ENCODE measurements around the gene CHCHD3.

The CHCHD3 gene

DNA sequence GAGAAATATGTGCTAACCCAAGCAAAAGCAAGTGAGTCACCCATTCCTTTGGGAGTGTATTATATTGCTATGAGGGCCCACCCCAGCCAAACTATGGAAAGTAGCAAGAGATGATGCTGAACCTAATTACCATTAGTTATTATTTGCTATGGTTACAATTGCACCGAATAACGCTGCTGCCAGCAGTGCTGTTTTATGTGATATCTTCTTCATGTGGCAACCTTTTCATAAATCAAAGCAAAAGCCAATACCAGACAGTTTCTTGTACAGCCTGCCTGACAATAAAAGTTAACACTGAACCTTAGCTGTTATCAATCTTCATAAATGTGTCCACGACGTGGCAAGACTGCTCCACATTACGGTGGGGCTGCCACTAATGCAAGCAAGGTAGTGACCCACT is 263.9 kb downstream of the CHCHD3 start:
- DNase-seq (ENCODE audit: extremely low read depth, low read depth) = no peak
- no peak for TF ChIP-seq CTCF (IDR thresholded peaks at IDR 0.05; ENCODE audit: low read depth, low read length)

DNA sequence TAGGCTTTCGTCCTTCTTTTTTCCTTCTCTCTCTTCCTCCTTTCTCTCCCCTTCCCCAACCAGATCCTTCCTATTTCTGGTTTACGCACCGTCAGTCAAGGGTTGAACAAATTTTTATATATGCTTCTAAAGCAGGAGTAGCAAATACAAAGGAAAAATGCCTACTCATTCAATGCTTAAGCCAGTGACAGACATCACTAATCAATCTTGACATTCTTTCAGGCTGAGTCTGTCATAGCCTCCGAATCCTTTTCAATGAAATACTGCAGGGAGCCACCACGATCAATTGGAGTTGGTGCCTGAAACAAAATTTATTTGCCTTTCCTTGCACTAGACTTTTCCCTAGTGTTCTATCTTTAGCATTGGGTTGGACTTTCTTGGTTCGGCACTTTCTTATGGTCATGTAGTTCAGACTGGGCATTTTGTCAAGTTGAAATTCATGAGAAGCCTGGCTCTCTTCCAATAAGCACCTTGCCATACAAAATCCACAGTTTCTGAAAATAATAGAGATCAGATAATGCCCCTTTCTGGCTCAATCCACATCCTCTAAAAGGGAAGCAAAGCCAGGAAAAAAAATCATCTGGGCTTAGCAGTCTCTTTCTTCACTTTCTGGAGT is 266.1 kb downstream of the CHCHD3 start:
- no peak for TF ChIP-seq CTCF (IDR thresholded peaks at IDR 0.05; ENCODE audit: low read depth, low read length)
- DNase-seq (ENCODE audit: extremely low read depth, low read depth) = no peak

DNA sequence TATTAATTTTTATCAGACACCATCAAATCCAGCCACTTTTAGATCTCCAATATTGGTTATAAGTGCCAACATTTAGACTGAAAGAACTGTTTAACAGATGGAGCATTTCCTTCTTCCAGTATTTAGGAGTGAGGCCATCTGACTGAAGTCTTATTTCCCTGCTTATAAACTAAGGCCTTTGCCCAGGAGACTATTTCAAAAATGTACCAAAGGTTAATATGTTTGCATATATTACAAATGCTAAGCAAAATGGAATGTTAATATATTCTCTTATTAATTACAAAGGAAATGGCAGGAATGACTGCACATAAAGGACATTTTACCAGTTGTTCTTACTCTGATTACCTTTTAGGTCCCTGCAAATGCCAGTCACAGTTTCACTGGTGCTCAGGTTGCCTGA is 266.8 kb downstream of the CHCHD3 start:
- TF ChIP-seq CTCF (IDR thresholded peaks at IDR 0.05; ENCODE audit: low read depth, low read length) = no peak
- DNase-seq (ENCODE audit: extremely low read depth, low read depth) = no peak

- no peak for TF ChIP-seq CTCF (IDR thresholded peaks at IDR 0.05; ENCODE audit: low read depth, low read length)
These were observed 271.3 kb downstream of the CHCHD3 start for GRCh38 chr7:132810561-132810960.

DNA sequence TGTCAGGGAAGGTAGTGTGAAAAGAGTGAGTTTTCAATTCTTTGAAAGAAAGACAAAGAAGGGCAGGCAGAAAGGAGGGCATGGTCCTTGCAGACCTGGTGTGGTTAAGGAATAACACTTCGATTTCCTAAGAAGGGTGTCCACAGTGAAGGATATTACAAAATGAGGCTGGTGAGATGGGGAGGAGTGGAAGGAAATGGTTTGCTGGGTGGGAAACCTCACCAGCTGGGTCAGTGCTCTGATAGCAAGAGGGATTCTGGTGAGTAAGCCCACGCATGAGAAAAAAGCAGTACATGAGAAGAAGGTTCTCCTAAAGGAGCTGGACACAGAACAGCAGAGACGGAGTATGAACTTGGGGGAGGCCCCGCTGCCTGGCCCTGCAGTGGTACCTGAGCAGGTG is 275.1 kb downstream of the CHCHD3 start:
- DNase-seq (ENCODE audit: extremely low read depth, low read depth) = no peak
- TF ChIP-seq CTCF (IDR thresholded peaks at IDR 0.05; ENCODE audit: low read depth, low read length) = no peak

More at GRCh38 chr7:132810561-132810960, 271.3 kb downstream of the CHCHD3 start:
- no peak for DNase-seq (ENCODE audit: extremely low read depth, low read depth)

GRCh38 chr7:132805766-132806165 is 276.1 kb downstream of the CHCHD3 start:
- TF ChIP-seq CTCF (IDR thresholded peaks at IDR 0.05; ENCODE audit: low read depth, low read length) = no peak
- no peak for DNase-seq (ENCODE audit: extremely low read depth, low read depth)

GRCh38 chr7:132804849-132805485 is 276.9 kb downstream of the CHCHD3 start:
- DNase-seq (ENCODE audit: extremely low read depth, low read depth) = no peak
- no peak for TF ChIP-seq CTCF (IDR thresholded peaks at IDR 0.05; ENCODE audit: low read depth, low read length)

All from AG09319 (cell line).